ENCODE results near the gene RBP3.

Gene RBP3

GRCh38 chr10:47359626-47360418 is 11.7 kb downstream of the RBP3 start:
- no peak for DNase-seq

- DNase-seq: no peak
Observed at GRCh38 chr10:47360419-47361040, 12.4 kb downstream of the RBP3 start.

- no peak for DNase-seq
Observed at GRCh38 chr10:47361293-47361692, 13.1 kb downstream of the RBP3 start.

GRCh38 chr10:47362199-47362598 is 14.0 kb downstream of the RBP3 start:
- no peak for DNase-seq

GRCh38 chr10:47363781-47364180 is 15.6 kb downstream of the RBP3 start:
- DNase-seq: no peak

GRCh38 chr10:47364366-47364765 is 16.2 kb downstream of the RBP3 start:
- DNase-seq: no peak

GRCh38 chr10:47364911-47365310 is 16.7 kb downstream of the RBP3 start:
- DNase-seq: no peak

- DNase-seq: no peak
Observed at GRCh38 chr10:47365431-47366180, 17.4 kb downstream of the RBP3 start.

- no peak for DNase-seq
Observed at GRCh38 chr10:47366181-47366631, 18.0 kb downstream of the RBP3 start.

GRCh38 chr10:47366731-47367460 is 18.7 kb downstream of the RBP3 start:
- no peak for DNase-seq

GRCh38 chr10:47367646-47368045 is 19.5 kb downstream of the RBP3 start:
- DNase-seq: no peak

- DNase-seq: no peak
Observed at GRCh38 chr10:47368431-47369180, 20.4 kb downstream of the RBP3 start.

- DNase-seq: no peak
Observed at GRCh38 chr10:47369251-47369894, 21.2 kb downstream of the RBP3 start.

- DNase-seq: no peak
Observed at GRCh38 chr10:47370015-47370767, 22.0 kb downstream of the RBP3 start.

- DNase-seq: no peak
Observed at GRCh38 chr10:47370878-47371277, 22.7 kb downstream of the RBP3 start.

GRCh38 chr10:47371629-47372485 is 23.7 kb downstream of the RBP3 start:
- no peak for DNase-seq

- no peak for DNase-seq
Observed at GRCh38 chr10:47372726-47373125, 24.6 kb downstream of the RBP3 start.

GRCh38 chr10:47374611-47375536 is 26.7 kb downstream of the RBP3 start:
- DNase-seq: no peak
